Ovary (tissue), 9 donors: Measurements from ENCODE around the gene C16orf54. TPM values are rescaled to one million over a fixed set of nuclear protein-coding genes. Genes with fewer than 3 reads are reported as not detected.

Source experiments
- DNase-seq, 5 donors: peaks; one replicate each; pipeline ENCODE4 v3.0.0-alpha.2; 2019 to 2020
- H3K27ac ChIP-seq, 2 donors: fragments of 200-600 bp; one replicate each; pipeline versions ENCODE4 v1.5.1 to v1.8.0; 2019 to 2022
- H3K27me3 ChIP-seq: fragments of 200-600 bp; one replicate; pipeline ENCODE4 v1.8.0; 2022
- H3K36me3 ChIP-seq: fragments of 200-600 bp; sonication (generic); one replicate; pipeline ENCODE4 v1.5.1; 2019
- H3K4me1 ChIP-seq: one replicate; pipeline ENCODE4 v1.8.1; 2013; ENCODE audit warnings: mild to moderate bottlenecking, moderate library complexity; ENCODE audit not compliant: insufficient read depth
- H3K4me3 ChIP-seq: fragments of 200-600 bp; sonication (generic); one replicate; pipeline ENCODE4 v1.5.1; 2017
- H3K9me3 ChIP-seq, 2 donors: fragments of 200-600 bp in 1 of 2; sonication (generic) in 1 of 2; one replicate each; pipeline versions ENCODE4 v1.5.1 to v1.8.1; 2013 to 2019; ENCODE audit warnings: mild to moderate bottlenecking in 1 of 2, moderate library complexity in 1 of 2
- EP300 ChIP-seq: sonication (generic); formaldehyde crosslinking; IDR thresholded peaks from one replicate; pipeline ENCODE4 v1.6.1; 2017; ENCODE audit warnings: antibody characterized with exemption
- POLR2A ChIP-seq: fragments of 450-650 bp; IDR thresholded peaks from one replicate; pipeline ENCODE4 v1.6.1; 2017; ENCODE audit warnings: antibody characterized with exemption, mild to moderate bottlenecking, moderate library complexity
- whole genome bisulfite sequencing, 3 donors: extraction: QIAGEN DNeasy Blood & Tissue Kit in 1 of 3; methylation state at CpG; one replicate each; pipeline versions ENCODE4 v1.1.5 to v1.1.7; 2013 to 2017; 5-methylcytosine and 5-hydroxymethylcytosine counted together
- intact Hi-C, 4 donors: fragments of 100-400 bp; cut with DNase I; formaldehyde crosslinking; loops; one replicate each; pipeline versions ENCODE4 v1.11.0 to v1.15.1; 2022 to 2023
- polyA plus RNA-seq, 2 donors: library from polyadenylated mRNA; stranded (reverse); fragments of 200-250 nt in 1 of 2; fragments of 350-450 nt in 1 of 2; fragmentation: Illumina TruSeq in 1 of 2; extraction: RNeasy Lipid Tissue Mini Kit (QIAGEN cat#74804) in 1 of 2; gene quantifications; one replicate each; pipeline ENCODE4 v1.2.3, GENCODE V29; 2013 to 2014
- total RNA-seq, 7 donors: library from RNA; depleted of rRNA in 2 of 7; stranded (reverse); fragments of >200 nt in 2 of 7; fragmentation: NEBNext Ultra II Directional in 3 of 7; extraction: Animal tissue kit (Norgen Biotek cat#: 25700) in 3 of 7; gene quantifications; one replicate each; pipeline versions ENCODE4 v1.1.0 to v1.2.4, GENCODE V29; 2016 to 2023
- TF ChIP-seq, protein P1 (sequence below), 3 donors: fragments of 450-650 bp in 2 of 3; fragments of 200-600 bp in 1 of 3; IDR thresholded peaks; one replicate each; pipeline versions ENCODE4 v1.5.1 to v1.8.0; 2016 to 2022; ENCODE audit warnings: antibody characterized with exemption in 3 of 3, mild to moderate bottlenecking in 1 of 3
- donor health status: DM: no; HTN: no; CAD: no; lungs with moderate emphysema.
- donor health status: DM: no; HTN: no; CAD: no.
- donor health status: Bipolar disorder and iron deficiency.
- donor health status: DM: yes; HTN: yes; CAD: no.
- donor health status: DM: no; HTN: no; CAD: no.
- donor health status: DM: yes; HTN: yes; CAD: no.

The C16orf54 gene
- total and polyA plus RNA-seq, 9 donors = 0.12 to 1.7 (median 0.30) TPM

DNA sequence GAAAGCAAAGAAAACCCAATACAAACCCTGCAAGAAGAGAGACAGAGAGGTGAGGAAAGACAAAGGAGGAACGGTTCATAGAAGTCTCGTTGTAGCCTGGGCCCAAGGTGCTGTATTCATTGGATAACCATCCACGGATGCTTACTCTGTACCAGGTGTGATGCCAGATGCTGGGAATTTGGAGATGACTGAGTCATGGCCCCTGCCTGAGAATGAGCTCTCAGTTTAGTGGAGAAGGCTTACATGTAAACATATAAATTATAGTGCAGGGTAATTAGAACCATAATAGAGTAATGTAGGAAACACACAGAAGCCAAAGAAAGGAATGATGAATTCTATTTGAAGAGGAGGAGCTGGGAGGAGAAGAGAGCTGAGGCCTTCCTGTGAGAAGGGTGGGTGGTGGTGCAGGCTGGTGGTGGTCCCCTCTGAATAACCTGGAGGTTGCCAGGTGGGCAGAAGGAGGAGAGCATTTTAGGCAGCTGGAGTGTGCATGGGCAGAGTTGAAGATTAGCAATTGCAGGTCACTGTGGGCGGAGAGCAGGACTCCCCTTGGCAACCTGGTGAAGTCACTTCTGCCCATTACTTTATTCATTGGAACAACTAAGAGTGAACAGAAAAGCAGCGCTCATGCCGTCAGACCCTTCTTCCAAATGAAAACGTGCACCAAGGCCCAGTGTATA, 24.6 kb upstream of the C16orf54 start:
- Histone ChIP-seq H3K27me3 (no peaks in the 10 kb centered on the region), H3K27ac (no peak overlapping the region), H3K9me3 (no peaks in the 10 kb centered on the region), H3K4me1 (no peaks in the 10 kb centered on the region), H3K36me3 (no peaks in the 10 kb centered on the region), H3K4me3 (no peak overlapping the region)
- intact Hi-C loops = loop anchor here in 1 of 4 donors (10.0 kb wide), 1 partner anchor 106 kb away; the partner anchor contains the start of gene SPN
- no peak for DNase-seq
- TF ChIP-seq, protein P1, sequence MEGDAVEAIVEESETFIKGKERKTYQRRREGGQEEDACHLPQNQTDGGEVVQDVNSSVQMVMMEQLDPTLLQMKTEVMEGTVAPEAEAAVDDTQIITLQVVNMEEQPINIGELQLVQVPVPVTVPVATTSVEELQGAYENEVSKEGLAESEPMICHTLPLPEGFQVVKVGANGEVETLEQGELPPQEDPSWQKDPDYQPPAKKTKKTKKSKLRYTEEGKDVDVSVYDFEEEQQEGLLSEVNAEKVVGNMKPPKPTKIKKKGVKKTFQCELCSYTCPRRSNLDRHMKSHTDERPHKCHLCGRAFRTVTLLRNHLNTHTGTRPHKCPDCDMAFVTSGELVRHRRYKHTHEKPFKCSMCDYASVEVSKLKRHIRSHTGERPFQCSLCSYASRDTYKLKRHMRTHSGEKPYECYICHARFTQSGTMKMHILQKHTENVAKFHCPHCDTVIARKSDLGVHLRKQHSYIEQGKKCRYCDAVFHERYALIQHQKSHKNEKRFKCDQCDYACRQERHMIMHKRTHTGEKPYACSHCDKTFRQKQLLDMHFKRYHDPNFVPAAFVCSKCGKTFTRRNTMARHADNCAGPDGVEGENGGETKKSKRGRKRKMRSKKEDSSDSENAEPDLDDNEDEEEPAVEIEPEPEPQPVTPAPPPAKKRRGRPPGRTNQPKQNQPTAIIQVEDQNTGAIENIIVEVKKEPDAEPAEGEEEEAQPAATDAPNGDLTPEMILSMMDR (IDR thresholded peaks at IDR 0.05) = no peak
- TF ChIP-seq EP300 (no peak), POLR2A (no peak)
- 74 to 81% (median 78%) methylated on average over 7 of the region's 7 CpGs for WGBS, 3 donors

DNA sequence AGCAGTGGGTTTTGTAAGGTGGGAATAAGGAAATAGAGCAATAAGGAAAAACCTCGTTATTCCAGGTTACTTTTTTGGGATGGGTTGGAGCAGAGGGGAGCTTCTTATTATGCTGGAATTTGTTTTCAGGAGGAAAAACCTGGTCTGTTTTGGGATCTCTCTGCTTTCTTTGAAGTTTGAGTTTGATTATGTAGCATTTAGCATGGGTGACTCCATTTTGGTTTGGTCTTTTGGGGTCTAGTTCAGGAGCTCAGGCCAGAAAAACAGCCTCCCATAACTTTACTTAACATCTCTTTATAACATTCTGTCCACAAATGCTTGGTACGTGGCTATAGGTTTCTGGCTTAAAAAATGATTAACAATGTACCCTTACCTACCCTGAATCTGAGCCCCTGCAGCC, 23.7 kb upstream of the C16orf54 start:
- H3K27me3 ChIP-seq = no peaks in the 10 kb centered on the region
- WGBS, 3 donors = 80 to 85% (median 82%) methylated on average over 2 of the region's 2 CpGs

DNA sequence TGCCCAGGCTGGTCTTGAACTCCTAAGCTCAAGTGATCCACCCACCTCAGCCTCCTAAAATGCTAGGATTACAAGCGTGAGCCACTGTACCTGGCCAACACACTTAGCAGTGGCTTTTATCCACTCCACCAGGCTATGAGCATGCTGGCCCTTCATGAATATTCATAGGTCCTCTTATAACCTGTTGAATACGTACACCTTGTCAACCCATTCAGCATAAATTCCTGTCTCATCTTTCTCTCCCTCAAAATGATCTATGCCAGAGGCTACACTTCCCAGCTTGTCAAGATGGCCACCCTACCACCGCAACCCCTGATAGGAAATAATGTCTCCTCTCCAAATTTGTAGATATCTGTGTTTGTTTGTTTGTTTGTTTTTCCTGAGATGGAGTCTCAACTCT, 21.3 kb upstream of the C16orf54 start:
- H3K4me1 ChIP-seq = no peaks in the 10 kb centered on the region
- TF ChIP-seq, protein P1 (IDR thresholded peaks at IDR 0.05) = no peak
- TF ChIP-seq EP300 (no peak), POLR2A (no peak)
- no peak for DNase-seq
- no peak overlapping the region for H3K4me3 ChIP-seq
- intact Hi-C loops = no loop called here
- WGBS, 3 donors = 90 to 97% (median 93%) methylated on average over 3 of the region's 3 CpGs
- H3K27ac ChIP-seq = no peak overlapping the region
- no peaks in the 10 kb centered on the region for H3K9me3 ChIP-seq
- H3K36me3 ChIP-seq = no peaks in the 10 kb centered on the region
- no peaks in the 10 kb centered on the region for H3K27me3 ChIP-seq

More for the DNA sequence above, 23.7 kb upstream of the C16orf54 start:
- Histone ChIP-seq H3K9me3 (no peaks in the 10 kb centered on the region), H3K36me3 (no peaks in the 10 kb centered on the region), H3K27ac (no peak overlapping the region), H3K4me3 (no peak overlapping the region), H3K4me1 (no peaks in the 10 kb centered on the region)
- TF ChIP-seq POLR2A (no peak), EP300 (no peak)
- TF ChIP-seq, protein P1 (IDR thresholded peaks at IDR 0.05) = no peak
- no peak for DNase-seq
- intact Hi-C loops = no loop called here

DNA sequence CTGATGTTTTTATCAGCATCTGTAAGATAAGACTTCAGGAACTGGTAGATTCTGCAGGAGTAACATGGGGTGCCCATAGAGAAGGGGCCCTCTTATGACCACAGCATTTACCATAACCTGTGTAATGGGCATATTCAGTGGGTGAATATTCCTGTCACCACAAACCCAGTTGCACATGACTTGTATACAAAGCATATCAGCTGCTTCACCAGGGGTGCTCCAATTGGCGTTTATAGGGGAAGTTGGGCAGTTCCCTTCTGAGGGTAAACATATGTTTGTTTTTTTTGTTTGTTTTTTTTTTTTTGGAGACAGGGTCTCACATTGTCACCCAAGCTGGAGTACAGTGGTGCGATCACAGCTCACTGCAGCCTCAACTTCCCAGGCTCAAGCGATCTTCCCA, 20.8 kb upstream of the C16orf54 start:
- 88 to 89% (median 88%) methylated on average over 3 of the region's 3 CpGs for WGBS, 3 donors
- Histone ChIP-seq H3K4me1 (no peaks in the 10 kb centered on the region), H3K27me3 (no peaks in the 10 kb centered on the region), H3K36me3 (no peaks in the 10 kb centered on the region), H3K9me3 (no peaks in the 10 kb centered on the region), H3K27ac (no peak overlapping the region), H3K4me3 (no peak overlapping the region)
- TF ChIP-seq POLR2A = no peak
- TF ChIP-seq EP300 = no peak
- TF ChIP-seq, protein P1 (IDR thresholded peaks at IDR 0.05) = no peak
- intact Hi-C loops = no loop called here
- DNase-seq = no peak
